ENCODE measurements around the gene SOCS3.

DNA sequence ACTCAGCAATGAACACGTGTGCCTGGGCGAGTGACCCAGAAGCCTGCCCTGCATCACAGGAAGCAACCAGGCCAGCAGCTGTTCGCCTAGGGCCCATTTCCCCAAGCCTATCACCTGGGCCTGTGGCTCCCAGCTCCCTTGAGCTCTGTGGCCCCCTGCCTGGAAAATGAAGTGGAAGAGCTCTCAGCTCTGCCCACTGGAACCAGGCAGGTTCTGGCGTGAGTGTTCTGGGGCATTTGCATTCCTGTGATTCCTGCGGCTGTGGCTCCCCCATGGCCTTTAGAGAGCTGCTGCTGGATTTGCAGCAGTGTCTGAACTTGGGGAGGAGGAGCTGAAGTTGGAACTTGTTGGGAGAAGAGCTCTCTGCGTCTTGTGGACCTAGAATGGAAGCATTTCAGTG is 41.4 kb upstream of the SOCS3 start:
- no peak for TF ChIP-seq EZH2 (IDR thresholded peaks at IDR 0.05; ENCODE audit: insufficient read depth, low read length)
- TF ChIP-seq, protein P1, sequence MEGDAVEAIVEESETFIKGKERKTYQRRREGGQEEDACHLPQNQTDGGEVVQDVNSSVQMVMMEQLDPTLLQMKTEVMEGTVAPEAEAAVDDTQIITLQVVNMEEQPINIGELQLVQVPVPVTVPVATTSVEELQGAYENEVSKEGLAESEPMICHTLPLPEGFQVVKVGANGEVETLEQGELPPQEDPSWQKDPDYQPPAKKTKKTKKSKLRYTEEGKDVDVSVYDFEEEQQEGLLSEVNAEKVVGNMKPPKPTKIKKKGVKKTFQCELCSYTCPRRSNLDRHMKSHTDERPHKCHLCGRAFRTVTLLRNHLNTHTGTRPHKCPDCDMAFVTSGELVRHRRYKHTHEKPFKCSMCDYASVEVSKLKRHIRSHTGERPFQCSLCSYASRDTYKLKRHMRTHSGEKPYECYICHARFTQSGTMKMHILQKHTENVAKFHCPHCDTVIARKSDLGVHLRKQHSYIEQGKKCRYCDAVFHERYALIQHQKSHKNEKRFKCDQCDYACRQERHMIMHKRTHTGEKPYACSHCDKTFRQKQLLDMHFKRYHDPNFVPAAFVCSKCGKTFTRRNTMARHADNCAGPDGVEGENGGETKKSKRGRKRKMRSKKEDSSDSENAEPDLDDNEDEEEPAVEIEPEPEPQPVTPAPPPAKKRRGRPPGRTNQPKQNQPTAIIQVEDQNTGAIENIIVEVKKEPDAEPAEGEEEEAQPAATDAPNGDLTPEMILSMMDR (IDR thresholded peaks at IDR 0.05; ENCODE audit: insufficient read depth, low read depth, low read length): no peak

All from astrocyte (in vitro differentiated cells and primary cell).